GM18505 (cell line): ENCODE measurements around the gene CCL23.
"Not testable (repeated sequence)": the region's sequence is repeated elsewhere in the genome, so short reads cannot be mapped to it uniquely, and the experiment has no call there.

ENCODE experiments used
- ATAC-seq: cut with Tn5 transposase; IDR thresholded peaks from one replicate; pipeline ENCODE4 v1.9.1; 2021; ENCODE audit not compliant: unreplicated experiment
- POLR2A ChIP-seq: IDR thresholded peaks from 4 replicates; pipeline ENCODE4 v1.6.1; 2011; ENCODE audit warnings: borderline replicate concordance; ENCODE audit not compliant: insufficient read depth, insufficient read length; ENCODE audit errors: extremely low read depth

CCL23 gene

GRCh38 chr17:36027761-36028160 lies 10.0 kb upstream of the CCL23 start:
- no peak for ATAC-seq
- no peak for TF ChIP-seq POLR2A

- TF ChIP-seq POLR2A: no peak
- no peak for ATAC-seq
Measured at GRCh38 chr17:36024106-36024869, 6.5 kb upstream of the CCL23 start.

- no peak for TF ChIP-seq POLR2A
- ATAC-seq: no peak
Measured at GRCh38 chr17:36019423-36019822, 1.7 kb upstream of the CCL23 start.

- no peak for TF ChIP-seq POLR2A
Measured at GRCh38 chr17:36016555-36016954, 1.2 kb downstream of the CCL23 start.

GRCh38 chr17:36015895-36016294 lies 1.9 kb downstream of the CCL23 start:
- not testable (repeated sequence) for ATAC-seq

More at GRCh38 chr17:36016555-36016954, 1.2 kb downstream of the CCL23 start:
- no peak for ATAC-seq

- TF ChIP-seq POLR2A: no peak
- no peak for ATAC-seq
Measured at GRCh38 chr17:36014946-36015345, 2.8 kb downstream of the CCL23 start.

GRCh38 chr17:36011201-36011600 lies 6.6 kb downstream of the CCL23 start:
- TF ChIP-seq POLR2A: no peak
- no peak for ATAC-seq

- no peak for TF ChIP-seq POLR2A
- no peak for ATAC-seq
Measured at GRCh38 chr17:36008998-36009665, 8.6 kb downstream of the CCL23 start.

GRCh38 chr17:36004594-36005108 lies 13.1 kb downstream of the CCL23 start:
- ATAC-seq: no peak
- no peak for TF ChIP-seq POLR2A

GRCh38 chr17:36002631-36003030 lies 15.1 kb downstream of the CCL23 start:
- ATAC-seq: no peak
- TF ChIP-seq POLR2A: no peak

GRCh38 chr17:36001862-36002603 lies 15.7 kb downstream of the CCL23 start:
- no peak for TF ChIP-seq POLR2A
- no peak for ATAC-seq

- no peak for ATAC-seq
- TF ChIP-seq POLR2A: no peak
Measured at GRCh38 chr17:36001110-36001771, 16.5 kb downstream of the CCL23 start, which contains the start of gene CCL15. Gene CCL15 (minus strand): TSS chr17:36001553. CDS start chr17:36001492, 61 bp downstream.

GRCh38 chr17:36000732-36001109 lies 17.1 kb downstream of the CCL23 start:
- ATAC-seq: no peak
- TF ChIP-seq POLR2A: no peak
